Fibroblast of skin of right quadriceps (primary cell): ENCODE data around the gene SNX8.

Source experiments
- DNase-seq: peaks from one replicate; pipeline ENCODE4 v3.0.0-alpha.2; 2013

The SNX8 gene

GRCh38 chr7:2242541-2243429 is 71.5 kb downstream of the SNX8 start:
- no peak for DNase-seq

- DNase-seq = peak; percentile 70
Observed at GRCh38 chr7:2241580-2242540, 72.4 kb downstream of the SNX8 start, which contains the start of the genes MRM2 and NUDT1. TSS of gene MRM2 (minus strand) at chr7:2242205. CDS start at chr7:2242169, 36 bp downstream. TSS of gene NUDT1 (plus strand) at chr7:2242226. CDS start at chr7:2244575, 2,349 bp downstream.

- DNase-seq = no peak
Observed at GRCh38 chr7:2239242-2239641, 75.0 kb downstream of the SNX8 start.

GRCh38 chr7:2237109-2237602 is 77.1 kb downstream of the SNX8 start:
- no peak for DNase-seq

- DNase-seq = no peak
Observed at GRCh38 chr7:2233926-2234325, 80.3 kb downstream of the SNX8 start.

GRCh38 chr7:2232766-2233520 is 81.3 kb downstream of the SNX8 start, which contains the start of gene MAD1L1:
TSS of gene MAD1L1 (minus strand) at chr7:2232945. CDS start at chr7:2230133, 2,812 bp downstream.
- peak; percentile 92 for DNase-seq

- no peak for DNase-seq
Observed at GRCh38 chr7:2231992-2232765, 82.1 kb downstream of the SNX8 start.

GRCh38 chr7:2230882-2231281 is 83.4 kb downstream of the SNX8 start:
- no peak for DNase-seq

- DNase-seq = no peak
Observed at GRCh38 chr7:2230226-2230625, 84.0 kb downstream of the SNX8 start.

- DNase-seq = no peak
Observed at GRCh38 chr7:2229467-2229866, 84.8 kb downstream of the SNX8 start.

- no peak for DNase-seq
Observed at GRCh38 chr7:2228921-2229320, 85.3 kb downstream of the SNX8 start.

- no peak for DNase-seq
Observed at GRCh38 chr7:2227699-2228098, 86.5 kb downstream of the SNX8 start.

GRCh38 chr7:2225830-2226229 is 88.4 kb downstream of the SNX8 start:
- no peak for DNase-seq

- DNase-seq = no peak
Observed at GRCh38 chr7:2225336-2225735, 88.9 kb downstream of the SNX8 start.

- DNase-seq = no peak
Observed at GRCh38 chr7:2224934-2225333, 89.3 kb downstream of the SNX8 start.

GRCh38 chr7:2224491-2224928 is 89.7 kb downstream of the SNX8 start:
- no peak for DNase-seq

- no peak for DNase-seq
Observed at GRCh38 chr7:2223321-2223720, 90.9 kb downstream of the SNX8 start.

- no peak for DNase-seq
Observed at GRCh38 chr7:2222516-2222915, 91.7 kb downstream of the SNX8 start.

GRCh38 chr7:2220954-2221353 is 93.3 kb downstream of the SNX8 start:
- no peak for DNase-seq

GRCh38 chr7:2220506-2220905 is 93.7 kb downstream of the SNX8 start:
- DNase-seq = no peak

GRCh38 chr7:2220030-2220429 is 94.2 kb downstream of the SNX8 start:
- no peak for DNase-seq

- DNase-seq = no peak
Observed at GRCh38 chr7:2219606-2220005, 94.6 kb downstream of the SNX8 start.
